ENCODE results near the gene HSD17B2.
"Not testable (repeated sequence)": the region's sequence is repeated elsewhere in the genome, so short reads cannot be mapped to it uniquely, and the experiment has no call there.

The HSD17B2 gene, protein sequence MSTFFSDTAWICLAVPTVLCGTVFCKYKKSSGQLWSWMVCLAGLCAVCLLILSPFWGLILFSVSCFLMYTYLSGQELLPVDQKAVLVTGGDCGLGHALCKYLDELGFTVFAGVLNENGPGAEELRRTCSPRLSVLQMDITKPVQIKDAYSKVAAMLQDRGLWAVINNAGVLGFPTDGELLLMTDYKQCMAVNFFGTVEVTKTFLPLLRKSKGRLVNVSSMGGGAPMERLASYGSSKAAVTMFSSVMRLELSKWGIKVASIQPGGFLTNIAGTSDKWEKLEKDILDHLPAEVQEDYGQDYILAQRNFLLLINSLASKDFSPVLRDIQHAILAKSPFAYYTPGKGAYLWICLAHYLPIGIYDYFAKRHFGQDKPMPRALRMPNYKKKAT

DNA sequence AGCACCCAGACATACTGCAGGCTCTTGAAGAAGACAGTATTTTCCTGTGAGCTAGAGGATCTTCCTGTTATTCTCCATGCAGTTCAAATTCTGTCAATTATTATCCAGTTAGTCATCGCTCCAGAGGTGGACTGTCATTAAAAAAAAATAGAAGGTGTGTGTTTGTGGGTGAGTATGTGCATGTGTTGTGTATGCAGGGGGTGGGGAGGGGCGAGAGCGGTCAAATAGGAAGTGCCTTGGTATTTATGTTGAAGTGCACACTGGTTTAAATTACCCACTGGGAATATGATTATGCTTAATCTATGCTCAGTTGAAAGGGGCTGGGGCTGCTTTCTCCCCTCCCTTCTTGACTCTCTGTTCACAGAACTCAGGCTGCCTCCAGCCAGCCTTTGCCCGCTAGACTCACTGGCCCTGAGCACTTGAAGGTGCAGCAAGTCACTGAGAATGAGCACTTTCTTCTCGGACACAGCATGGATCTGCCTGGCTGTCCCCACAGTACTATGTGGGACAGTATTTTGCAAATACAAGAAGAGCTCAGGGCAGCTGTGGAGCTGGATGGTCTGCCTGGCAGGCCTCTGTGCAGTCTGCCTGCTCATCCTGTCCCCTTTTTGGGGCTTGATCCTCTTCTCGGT, at the start of gene HSD17B2:
Gene HSD17B2 (plus strand): TSS at position 273 of the 632 bp plus-strand sequence. CDS start 172 bp downstream, at position 445.
- in situ Hi-C loops (cut with MboI; ENCODE audit: low sequenced_read_pairs) = no loop called here

DNA sequence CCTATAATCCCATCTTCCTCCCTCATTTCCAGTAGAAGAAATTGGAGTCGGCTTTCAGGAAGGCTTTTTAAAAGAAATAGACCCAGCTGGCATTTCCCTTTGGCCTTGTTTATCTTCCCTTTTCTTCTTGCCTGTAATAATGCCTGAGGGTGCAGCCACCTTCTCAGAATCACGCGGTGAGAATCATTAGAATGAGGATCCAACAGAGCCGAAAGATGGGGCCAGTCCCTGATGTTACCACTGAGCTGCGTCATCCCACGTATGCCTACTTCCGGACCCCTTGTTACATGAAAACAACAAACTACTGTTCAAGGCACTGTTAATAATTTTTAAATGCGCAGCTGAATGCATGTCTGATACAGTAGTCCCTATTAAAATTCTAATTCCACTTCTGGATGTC, 47.9 kb upstream of the HSD17B2 start:
- in situ Hi-C loops (cut with MboI; ENCODE audit: low sequenced_read_pairs) = no loop called here

DNA sequence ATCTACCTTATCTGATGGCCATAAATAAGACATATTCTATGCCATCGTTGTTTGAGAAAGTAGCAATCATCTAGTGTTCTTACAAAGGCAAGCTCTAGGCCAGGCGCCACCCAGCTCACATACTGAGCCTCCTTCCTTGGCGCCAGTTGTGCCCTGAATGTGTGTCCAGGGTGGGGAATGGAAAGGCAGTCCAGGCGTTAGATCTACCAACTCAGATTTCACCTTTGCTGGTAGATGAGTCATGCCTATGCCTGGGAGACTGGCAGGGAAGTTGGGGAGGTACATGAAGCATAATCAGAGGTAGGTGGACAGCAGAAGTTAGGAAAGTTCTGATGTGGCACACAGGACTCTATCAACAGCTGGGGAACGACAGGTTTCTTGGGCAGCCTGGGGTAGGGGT, 47.3 kb upstream of the HSD17B2 start:
- in situ Hi-C loops (cut with MboI; ENCODE audit: low sequenced_read_pairs) = no loop called here

DNA sequence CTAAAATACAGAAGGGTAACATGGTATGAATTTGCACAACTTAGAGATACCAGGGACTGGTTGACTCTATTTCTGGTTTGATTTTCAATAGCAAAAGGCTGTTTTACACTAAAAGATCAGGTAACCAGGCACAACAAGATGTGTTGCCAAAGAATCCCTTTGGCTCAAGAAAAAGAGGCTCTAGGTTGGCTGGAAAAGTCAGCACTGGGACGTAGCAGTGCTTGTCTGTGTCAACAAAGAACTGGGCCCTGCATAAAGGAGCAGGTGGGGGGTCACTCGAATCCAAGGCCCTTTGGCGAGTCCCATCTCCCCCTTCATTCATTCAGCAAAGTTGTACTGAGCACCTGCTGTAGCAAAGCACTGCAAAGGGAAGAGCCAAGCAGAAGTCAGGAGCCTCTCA, 42.2 kb upstream of the HSD17B2 start:
- in situ Hi-C loops (cut with MboI; ENCODE audit: low sequenced_read_pairs) = no loop called here

DNA sequence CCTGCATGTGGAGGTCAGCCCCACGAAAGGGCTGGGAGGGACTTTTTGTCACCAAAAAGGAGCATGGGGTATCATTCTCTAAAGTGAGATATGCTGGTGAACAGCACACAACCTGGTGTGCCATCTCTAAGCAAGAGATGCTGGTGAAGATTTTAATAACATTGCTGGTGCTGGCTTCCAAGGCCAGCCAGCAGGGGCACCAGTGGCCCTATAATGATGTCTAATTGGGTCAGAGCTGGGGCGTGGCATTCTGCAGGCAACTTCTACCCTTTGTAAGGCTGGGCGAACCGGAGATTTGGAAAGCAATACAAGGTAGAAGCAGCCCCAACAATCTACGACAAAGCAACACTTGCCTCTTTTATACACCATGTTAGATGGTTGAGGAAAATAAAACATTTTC, 40.6 kb upstream of the HSD17B2 start:
- in situ Hi-C loops (cut with MboI; ENCODE audit: low sequenced_read_pairs) = no loop called here

DNA sequence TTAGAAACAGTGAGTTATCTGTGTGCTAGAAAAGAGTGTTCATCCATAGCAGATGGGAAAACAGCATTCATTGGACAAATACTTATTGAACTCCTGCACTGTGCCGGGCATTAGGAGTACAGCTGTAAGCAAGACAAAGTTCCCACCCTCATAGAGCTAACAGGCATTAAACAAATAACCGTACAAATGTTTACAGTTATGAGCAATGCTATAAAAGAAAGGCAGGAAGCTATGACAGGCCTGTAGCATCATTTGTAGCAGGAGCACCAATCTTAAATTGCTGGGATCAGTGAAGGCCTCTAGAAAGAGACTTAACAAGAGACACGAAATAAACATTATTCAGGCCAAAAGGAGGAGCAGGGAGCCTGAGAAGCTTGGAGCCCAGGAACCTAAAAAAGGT, 39.4 kb upstream of the HSD17B2 start:
- in situ Hi-C loops (cut with MboI; ENCODE audit: low sequenced_read_pairs) = no loop called here

DNA sequence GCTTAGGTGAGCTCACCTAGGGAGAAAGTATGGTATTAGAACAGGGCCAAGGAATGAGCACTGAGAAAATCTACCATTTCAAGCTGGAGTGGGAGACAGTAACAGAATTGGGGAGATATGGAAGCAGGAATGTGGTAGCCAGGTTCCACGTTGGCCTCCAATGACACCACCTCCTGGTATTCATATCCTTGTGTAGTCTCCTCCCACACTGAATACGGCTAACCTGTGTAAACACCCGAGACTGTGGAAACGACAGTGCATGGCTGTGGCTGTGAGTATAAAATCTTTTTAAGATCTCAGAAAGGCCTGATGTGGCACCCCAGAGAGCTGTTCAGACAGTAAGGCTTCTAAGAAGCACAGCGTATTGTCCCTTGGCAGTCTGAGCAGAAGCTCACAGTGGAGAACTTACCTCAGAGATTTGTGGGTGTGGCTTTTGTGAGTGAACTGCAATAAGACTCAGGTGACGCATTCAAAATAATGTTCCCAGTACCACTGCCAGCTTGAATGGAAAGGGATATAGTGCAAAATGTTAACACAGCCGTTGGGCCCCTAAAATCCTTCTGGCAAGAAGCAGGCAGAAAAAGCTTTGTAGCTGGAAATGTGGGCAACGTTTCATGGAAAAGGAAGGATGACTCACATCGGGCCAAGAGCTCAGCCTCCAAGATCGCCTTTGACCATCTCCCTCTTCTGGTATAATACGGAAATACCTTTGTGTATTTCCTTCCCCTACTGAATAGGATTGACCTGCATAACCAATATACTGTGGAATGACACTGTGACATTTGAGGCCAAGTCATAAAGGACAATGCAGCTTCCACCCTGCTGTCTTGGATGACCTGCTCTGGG, 38.2 kb upstream of the HSD17B2 start:
- in situ Hi-C loops (cut with MboI; ENCODE audit: low sequenced_read_pairs) = no loop called here

DNA sequence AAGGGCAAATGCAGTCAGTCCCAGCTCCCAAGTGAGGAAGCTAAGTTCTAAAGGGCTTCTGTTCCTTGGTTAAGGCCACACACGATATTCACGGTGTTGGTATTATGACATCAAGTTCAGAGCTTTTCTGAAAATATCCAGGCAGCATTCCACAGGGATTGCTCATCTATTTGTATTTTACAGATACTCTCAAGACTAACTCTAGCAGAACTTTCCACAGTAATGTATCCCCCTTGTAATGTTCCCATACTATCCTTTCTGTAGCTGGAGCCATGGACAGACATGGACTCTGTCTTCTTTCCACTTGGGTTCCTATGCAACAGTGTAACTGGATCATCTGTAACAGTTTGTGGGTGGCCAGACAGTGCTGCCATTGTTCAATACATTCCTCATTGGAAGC, 37.3 kb upstream of the HSD17B2 start:
- in situ Hi-C loops (cut with MboI; ENCODE audit: low sequenced_read_pairs) = no loop called here

DNA sequence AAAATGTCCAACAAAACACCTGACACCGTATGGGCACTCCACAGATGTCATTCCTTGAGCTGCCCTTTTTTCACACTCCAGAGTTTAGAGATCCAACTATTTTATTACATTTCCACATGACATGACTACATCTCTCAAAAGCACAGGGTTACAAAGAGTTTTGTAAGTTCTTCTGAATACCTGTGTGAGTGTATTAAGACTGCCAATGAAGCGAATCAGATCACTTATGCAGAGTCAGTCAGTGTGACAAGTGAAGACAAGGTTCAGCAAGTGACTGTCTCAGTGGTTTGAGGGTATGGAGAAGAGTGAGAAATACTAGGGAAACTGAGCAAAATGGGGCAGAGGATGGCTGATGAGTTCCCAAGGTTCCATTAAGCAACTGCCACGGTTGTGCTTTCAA, 32.2 kb upstream of the HSD17B2 start:
- in situ Hi-C loops (cut with MboI; ENCODE audit: low sequenced_read_pairs) = no loop called here

DNA sequence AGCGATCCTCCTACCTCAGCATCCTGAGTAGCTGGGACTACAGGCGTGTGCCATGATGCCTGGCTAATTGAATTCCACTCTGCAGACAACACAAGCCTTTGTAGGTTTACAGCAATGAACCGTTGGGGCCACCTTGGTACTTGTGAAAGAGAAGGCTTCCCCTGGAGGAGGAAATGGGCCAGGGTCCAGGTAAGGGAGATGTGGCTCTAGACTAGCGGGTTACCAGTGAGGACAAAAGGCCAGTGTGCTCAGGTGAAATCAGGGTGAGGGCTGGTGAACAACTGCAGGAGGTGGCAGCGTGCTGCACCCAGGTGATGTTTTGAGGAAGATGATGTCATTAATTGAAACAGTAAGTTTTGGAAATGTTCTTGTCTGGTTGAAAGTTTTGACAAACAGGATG, 30.5 kb upstream of the HSD17B2 start:
- in situ Hi-C loops (cut with MboI; ENCODE audit: low sequenced_read_pairs) = no loop called here

DNA sequence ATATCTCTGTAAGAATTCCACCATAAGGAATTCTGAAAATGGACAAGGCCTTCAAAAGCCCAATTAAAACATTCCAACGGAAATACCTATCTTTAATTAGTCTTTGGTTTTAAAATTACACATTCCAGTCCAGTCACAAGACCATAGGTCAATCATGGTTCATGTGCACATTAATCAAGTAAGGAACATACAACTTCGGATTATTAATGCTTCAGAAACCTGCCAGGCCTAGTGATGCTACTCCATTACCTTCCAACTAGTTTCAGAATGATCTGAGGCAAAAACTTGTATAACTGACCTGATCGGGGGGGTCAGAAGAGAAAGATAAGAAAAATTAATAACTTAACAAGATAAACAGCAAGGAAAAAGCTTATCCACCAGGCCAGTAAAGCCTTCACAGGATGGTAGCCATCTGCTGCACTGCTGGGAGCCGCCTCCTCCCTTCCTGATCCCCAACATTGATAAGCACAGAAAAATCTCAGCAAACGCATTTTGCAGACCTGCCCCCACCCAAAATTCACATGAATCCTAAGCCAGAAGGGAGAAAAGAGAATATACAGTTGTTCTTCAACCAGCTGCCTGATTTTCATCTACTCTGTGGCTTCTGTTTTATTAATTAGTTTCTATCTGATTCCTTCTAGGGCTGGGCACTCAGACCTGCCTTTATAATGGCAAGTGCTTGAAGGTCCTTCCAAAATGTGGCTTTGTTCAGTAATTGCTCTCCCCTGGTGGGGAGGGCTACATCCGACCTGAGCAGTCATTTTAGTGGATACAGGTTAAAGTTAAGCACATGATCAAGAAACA, 29.8 kb upstream of the HSD17B2 start:
- in situ Hi-C loops (cut with MboI; ENCODE audit: low sequenced_read_pairs) = no loop called here

DNA sequence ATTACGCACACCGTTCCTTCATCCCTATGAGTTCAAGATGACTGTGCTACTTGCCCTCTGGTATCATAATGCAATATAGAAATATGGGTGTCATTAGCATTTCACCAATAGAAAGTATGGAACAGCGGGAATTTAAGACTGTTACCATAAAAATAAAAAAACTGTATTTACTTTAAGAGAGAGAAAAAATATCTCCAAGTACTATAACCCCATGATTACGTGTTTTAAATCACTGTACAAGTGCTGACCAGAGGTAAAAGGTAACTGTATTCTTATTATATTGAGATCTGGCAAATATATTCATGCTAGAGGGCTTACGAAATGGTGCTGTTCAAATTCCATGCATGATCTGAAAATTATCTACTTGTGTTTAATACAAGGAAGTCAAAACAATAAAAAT, 29.0 kb upstream of the HSD17B2 start:
- in situ Hi-C loops (cut with MboI; ENCODE audit: low sequenced_read_pairs) = no loop called here

DNA sequence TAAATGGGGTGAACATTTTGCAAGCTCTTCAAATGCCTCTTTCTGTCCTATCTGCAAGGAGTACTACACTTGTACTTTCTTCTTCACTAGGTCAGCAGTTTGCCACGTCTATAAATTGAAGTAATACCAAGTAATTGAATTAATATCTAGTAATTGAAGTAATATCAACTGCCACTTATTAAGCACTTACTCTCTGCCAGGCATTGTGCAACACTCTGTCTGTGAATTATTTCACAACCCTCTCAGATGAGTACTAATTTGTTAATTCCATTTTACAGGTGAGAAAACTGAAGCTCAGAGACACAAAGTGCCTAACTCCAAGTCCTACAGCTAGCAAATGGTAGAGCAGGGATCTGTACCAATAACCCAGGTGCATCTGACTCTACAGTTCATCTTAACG, 27.9 kb upstream of the HSD17B2 start:
- in situ Hi-C loops (cut with MboI; ENCODE audit: low sequenced_read_pairs) = no loop called here

DNA sequence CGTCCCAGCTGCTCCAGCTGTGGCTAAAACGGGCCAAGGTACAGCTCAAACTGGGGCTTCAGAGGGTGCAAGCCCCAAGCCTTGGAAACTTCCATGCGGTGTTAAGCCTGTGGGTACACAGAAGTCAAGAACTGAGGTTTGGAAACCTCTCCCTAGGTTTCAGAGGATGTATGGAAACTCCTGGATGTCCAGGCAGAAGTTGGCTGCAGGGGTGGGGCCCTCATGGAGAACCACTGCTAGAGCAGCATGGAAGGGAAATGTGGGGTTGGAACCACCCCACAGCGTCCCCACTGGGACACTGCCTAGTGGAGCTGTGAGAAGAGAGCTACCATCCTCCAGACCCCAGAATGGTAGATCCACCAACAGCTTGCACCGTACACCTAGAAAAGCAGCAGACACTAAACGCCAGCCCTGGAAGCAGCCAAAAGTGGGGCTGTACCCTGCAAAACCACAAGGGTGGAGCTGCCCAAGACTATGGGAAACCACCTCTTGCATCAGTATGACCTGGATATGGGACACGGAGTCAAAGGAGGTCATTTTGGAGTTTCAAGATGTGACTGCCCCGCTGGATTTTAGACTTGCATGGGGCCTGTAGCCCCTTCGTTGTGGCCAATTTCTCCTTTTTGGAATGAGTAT, 26.0 kb upstream of the HSD17B2 start:
- in situ Hi-C loops (cut with MboI; ENCODE audit: low sequenced_read_pairs) = no loop called here

DNA sequence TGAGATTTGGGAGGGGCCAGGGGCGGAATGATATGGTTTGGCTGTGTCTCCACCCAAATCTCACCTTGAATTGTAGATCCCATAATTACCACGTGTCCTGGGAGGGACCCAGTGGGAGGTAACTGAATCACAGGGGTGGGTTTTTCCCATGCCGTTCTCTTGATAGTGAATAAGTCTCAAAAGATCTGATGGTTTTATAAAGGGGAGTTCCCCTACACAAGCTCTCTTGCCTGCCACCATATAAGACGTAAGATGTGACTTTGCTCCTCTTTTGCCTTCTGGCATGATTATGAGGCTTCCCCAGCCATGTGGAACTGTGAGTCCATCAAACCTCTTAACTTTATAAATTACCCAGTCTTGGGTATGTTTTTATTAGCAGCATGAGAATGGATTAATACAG, 25.3 kb upstream of the HSD17B2 start:
- in situ Hi-C loops (cut with MboI; ENCODE audit: low sequenced_read_pairs) = not testable (repeated sequence)

DNA sequence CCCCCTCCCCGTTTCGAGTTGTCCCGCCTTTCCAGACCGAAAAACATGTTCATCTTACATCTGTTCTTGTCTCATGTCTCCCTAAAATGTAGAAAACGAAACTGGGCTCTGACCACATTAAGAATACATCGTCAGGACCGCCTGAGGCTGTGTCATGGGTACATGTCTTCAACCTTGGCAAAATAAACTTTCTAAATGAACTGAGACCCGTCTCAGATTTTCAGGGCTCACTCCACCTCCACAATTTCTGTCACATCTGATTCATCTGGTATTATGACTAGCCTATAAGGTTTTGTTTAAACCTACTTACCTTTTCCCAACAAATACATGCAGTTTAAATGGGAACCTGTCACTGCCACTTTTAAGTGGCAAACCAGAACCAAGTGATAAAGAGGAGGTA, 24.4 kb upstream of the HSD17B2 start:
- in situ Hi-C loops (cut with MboI; ENCODE audit: low sequenced_read_pairs) = no loop called here

DNA sequence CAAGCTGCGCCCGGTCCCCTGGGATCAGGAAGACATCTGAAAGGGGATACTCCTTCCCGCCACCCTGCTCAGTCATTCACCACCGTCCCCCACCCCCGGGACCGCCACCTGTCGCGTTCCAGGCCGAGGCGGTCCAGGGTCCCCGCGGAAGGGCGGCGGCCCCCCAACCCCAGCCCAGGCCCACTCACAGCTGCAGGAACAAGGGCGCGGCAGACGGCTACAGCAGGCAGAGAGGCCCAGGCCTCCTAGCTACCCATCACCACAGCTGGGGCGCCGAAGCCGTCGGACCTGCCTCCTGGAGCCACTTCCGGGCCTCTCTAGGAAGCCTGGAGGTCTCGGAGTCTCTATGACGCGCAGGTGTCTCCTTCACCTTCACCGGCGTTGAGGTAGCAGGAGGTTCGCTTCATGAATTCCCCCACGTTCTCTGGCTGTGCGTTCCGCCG, 23.8 kb upstream of the HSD17B2 start, which contains the start of gene SDR42E1:
Gene SDR42E1 (minus strand): TSS at position 272 of the 443 bp plus-strand sequence. CDS start 10,612 bp downstream, outside the sequence.
- in situ Hi-C loops (cut with MboI; ENCODE audit: low sequenced_read_pairs) = no loop called here

DNA sequence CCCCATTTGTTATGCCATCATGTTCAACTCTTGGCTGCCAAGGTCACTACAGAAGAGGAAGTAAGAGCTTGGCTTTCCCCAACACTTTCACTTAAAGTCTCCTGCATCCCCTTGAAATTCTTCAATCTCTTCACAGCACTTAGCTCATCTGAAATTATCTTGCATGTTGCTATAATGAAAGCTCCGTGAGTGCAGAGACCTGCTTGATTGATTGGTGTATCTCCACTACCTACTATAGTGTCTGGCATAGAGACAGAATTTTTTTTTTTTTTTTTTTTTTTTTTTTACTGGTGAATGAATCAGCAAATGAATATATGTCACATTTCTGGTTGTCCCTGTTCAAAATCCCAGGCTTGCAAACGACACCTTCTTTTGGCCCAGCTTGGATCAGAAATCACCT, 21.9 kb upstream of the HSD17B2 start:
- in situ Hi-C loops (cut with MboI; ENCODE audit: low sequenced_read_pairs) = no loop called here

DNA sequence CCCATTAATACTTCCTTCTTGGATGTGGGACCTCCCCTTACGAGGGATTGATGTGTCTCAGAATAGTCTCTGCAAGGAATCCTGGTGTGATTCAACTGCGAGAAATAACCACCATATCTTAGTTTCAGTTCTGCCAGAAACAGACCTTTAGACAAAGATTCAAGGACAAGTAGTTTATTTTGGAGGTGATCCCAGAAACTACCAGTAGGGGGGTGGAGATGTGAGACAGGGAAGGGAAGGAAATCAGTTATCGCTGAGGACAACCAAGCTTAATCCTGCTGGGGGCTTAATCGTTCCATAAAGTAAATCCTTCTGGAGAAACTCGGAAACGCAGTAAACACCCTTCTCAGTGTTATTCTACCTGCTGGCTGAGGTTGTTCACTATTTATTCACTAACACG, 18.8 kb upstream of the HSD17B2 start:
- in situ Hi-C loops (cut with MboI; ENCODE audit: low sequenced_read_pairs) = no loop called here

DNA sequence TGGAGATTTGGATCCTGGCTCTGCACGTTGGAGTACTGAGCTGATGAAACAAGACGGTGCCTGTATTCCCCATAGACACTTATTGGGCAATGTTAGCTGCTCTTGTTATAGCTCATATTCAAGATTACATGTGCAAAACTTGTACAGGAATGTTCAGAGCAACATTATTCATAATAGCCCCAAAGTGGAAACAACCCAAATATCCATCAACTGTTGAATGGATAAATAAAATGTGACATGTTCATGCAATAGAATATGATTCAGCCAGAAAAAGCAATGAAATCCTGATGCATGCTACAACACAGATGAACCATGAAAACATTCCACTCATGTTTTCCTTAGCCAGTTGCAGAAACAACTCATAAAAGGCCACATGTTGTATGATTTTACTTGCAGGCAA, 18.1 kb upstream of the HSD17B2 start:
- in situ Hi-C loops (cut with MboI; ENCODE audit: low sequenced_read_pairs) = no loop called here

Measured in hTERT RPE-1 (cell line).